H1 (cell line): ENCODE data around the gene RAB39A. TPM values are rescaled to one million over a fixed set of nuclear protein-coding genes. Genes with fewer than 3 reads are reported as not detected.

Experiments used
- CTCF ChIA-PET: fragments of 300-600 bp; sonication (Branson Sonifier 250); formaldehyde crosslinking; loops from one replicate; lab custom pipeline; 2021; ENCODE audit not compliant: partially characterized antibody; lab: Charles Lee
- POLR2A ChIA-PET: fragments of 300-600 bp; sonication (Branson Sonifier 250); formaldehyde crosslinking; loops from one replicate; lab custom pipeline; 2021; ENCODE audit warnings: inconsistent platforms; ENCODE audit not compliant: partially characterized antibody; lab: Charles Lee
- DNase-seq, 2 experiments: peaks; one replicate each; pipeline versions ENCODE4 v3.0.0 to v3.0.0-alpha.2; 2010 to 2022; ENCODE audit warnings: low spot score in 2 of 2, low read depth in 1 of 2, mixed read lengths in 1 of 2
- FAIRE-seq: peaks from 2 replicates; lab custom pipeline; 2011; peaks lifted over from hg19 to GRCh38; lab: Jason Lieb, UNC
- H2AFZ ChIP-seq: 2 replicates; pipeline ENCODE4 v1.8.1; 2012; ENCODE audit warnings: low read length, inconsistent platforms
- H2AK5ac ChIP-seq: 2 replicates; pipeline ENCODE4 v1.6.1; 2013; ENCODE audit warnings: low read depth, low read length
- H2BK120ac ChIP-seq: replicated peaks from 2 replicates; pipeline ENCODE3; 2013; ENCODE audit warnings: low read depth, low read length, inconsistent platforms
- H2BK12ac ChIP-seq: 2 replicates; pipeline ENCODE4 v1.6.1; 2013; ENCODE audit warnings: low read depth, low read length
- H2BK15ac ChIP-seq: 2 replicates; pipeline ENCODE4 v1.6.1; 2013; ENCODE audit warnings: low read length
- H2BK20ac ChIP-seq: 2 replicates; pipeline ENCODE4 v1.6.1; 2013; ENCODE audit warnings: low read length
- H2BK5ac ChIP-seq: 2 replicates; pipeline ENCODE4 v1.6.1; 2013; ENCODE audit warnings: low read depth, low read length
- H3K14ac ChIP-seq: 2 replicates; pipeline ENCODE4 v1.6.1; 2013; ENCODE audit warnings: inconsistent platforms; ENCODE audit not compliant: insufficient read length
- H3K18ac ChIP-seq: 2 replicates; pipeline ENCODE4 v1.6.1; 2013; ENCODE audit warnings: low read length; ENCODE audit errors: extremely low read depth
- H3K23ac ChIP-seq: 2 replicates; pipeline ENCODE4 v1.6.1; 2013; ENCODE audit warnings: inconsistent platforms; ENCODE audit not compliant: insufficient read length
- H3K23me2 ChIP-seq: 2 replicates; pipeline ENCODE4 v1.6.1; 2013; ENCODE audit warnings: low read depth, low read length
- H3K27ac ChIP-seq: 2 replicates; pipeline ENCODE4 v1.6.1; 2011; ENCODE audit warnings: low read depth, low read length, inconsistent platforms
- H3K27me3 ChIP-seq, 4 experiments: replicated peaks in 1 of 4; 1 replicate in 1 of 4; 2 replicates in 3 of 4; pipeline versions ENCODE4 v1.6.1 to v1.8.1; 2011 to 2013; ENCODE audit warnings: low read length in 3 of 4, mild to moderate bottlenecking in 3 of 4, inconsistent platforms in 2 of 4, mixed read lengths in 2 of 4, moderate library complexity in 1 of 4; ENCODE audit not compliant: control insufficient read depth in 3 of 4, insufficient read depth in 3 of 4; ENCODE audit errors: extremely low read depth in 1 of 4
- H3K36me3 ChIP-seq, 4 experiments: 2 replicates each; pipeline versions ENCODE4 v1.6.1 to v1.8.1; 2011 to 2013; ENCODE audit warnings: mild to moderate bottlenecking in 4 of 4, low read length in 3 of 4, moderate library complexity in 2 of 4, control low read depth in 1 of 4, inconsistent platforms in 1 of 4; ENCODE audit not compliant: insufficient read depth in 4 of 4, control insufficient read depth in 2 of 4
- H3K4ac ChIP-seq: replicated peaks from 2 replicates; pipeline ENCODE3; 2013; ENCODE audit warnings: low read length, low read depth, mixed read lengths, inconsistent platforms; ENCODE audit not compliant: insufficient read length
- H3K4me1 ChIP-seq, 4 experiments: replicated peaks in 1 of 4; 1 replicate in 1 of 4; 2 replicates in 3 of 4; pipeline versions ENCODE4 v1.6.1 to v1.8.1; 2011 to 2013; ENCODE audit warnings: low read length in 3 of 4, inconsistent platforms in 2 of 4, mixed read lengths in 1 of 4; ENCODE audit not compliant: insufficient read depth in 4 of 4, control insufficient read depth in 3 of 4
- H3K4me2 ChIP-seq, 2 experiments: 2 replicates each; pipeline versions ENCODE4 v1.6.1 to v1.8.1; 2011 to 2013; ENCODE audit warnings: low read depth in 2 of 2, low read length in 2 of 2, control low read depth in 1 of 2, inconsistent platforms in 1 of 2, mild to moderate bottlenecking in 1 of 2; ENCODE audit not compliant: insufficient read depth in 1 of 2
- H3K4me3 ChIP-seq, 4 experiments: fragments of 200-600, 300-600 bp in 1 of 4; sonication (generic), shearing (Covaris generic), sonication (Bioruptor Twin) in 1 of 4; 2 replicates each; pipeline versions ENCODE4 v1.5.1 to v1.8.1; 2011 to 2016; ENCODE audit warnings: low read length in 4 of 4, low read depth in 3 of 4, control low read depth in 2 of 4, inconsistent platforms in 2 of 4, mild to moderate bottlenecking in 2 of 4, mixed read lengths in 1 of 4, moderate library complexity in 1 of 4; ENCODE audit not compliant: insufficient read depth in 2 of 4; ENCODE audit errors: extremely low read depth in 1 of 4
- H3K56ac ChIP-seq: replicated peaks from 2 replicates; pipeline ENCODE3; 2013; ENCODE audit warnings: low read depth, mild to moderate bottlenecking, mixed read lengths, low read length, inconsistent platforms; ENCODE audit not compliant: insufficient read length
- H3K79me1 ChIP-seq: 2 replicates; pipeline ENCODE4 v1.6.1; 2013; ENCODE audit warnings: low read depth, low read length, control low read depth
- H3K79me2 ChIP-seq, 2 experiments: 2 replicates each; pipeline versions ENCODE4 v1.6.1 to v1.8.1; 2012 to 2013; ENCODE audit warnings: low read length in 2 of 2, mild to moderate bottlenecking in 2 of 2, inconsistent platforms in 1 of 2; ENCODE audit not compliant: insufficient read depth in 2 of 2, control insufficient read depth in 1 of 2
- H3K9ac ChIP-seq, 4 experiments: replicated peaks in 1 of 4; 1 replicate in 1 of 4; 2 replicates in 3 of 4; pipeline versions ENCODE4 v1.6.1 to v1.8.1; 2011 to 2013; ENCODE audit warnings: low read depth in 3 of 4, low read length in 3 of 4, control low read depth in 2 of 4, mild to moderate bottlenecking in 2 of 4, moderate library complexity in 2 of 4, inconsistent platforms in 1 of 4; ENCODE audit errors: extremely low read depth in 1 of 4
- H3K9me3 ChIP-seq, 2 experiments: 2 replicates each; pipeline versions ENCODE4 v1.6.1 to v1.8.1; 2012 to 2013; ENCODE audit warnings: mild to moderate bottlenecking in 2 of 2, moderate library complexity in 2 of 2, control low read depth in 1 of 2, inconsistent platforms in 1 of 2, low read depth in 1 of 2, low read length in 1 of 2, mixed read lengths in 1 of 2; ENCODE audit not compliant: insufficient read depth in 2 of 2
- H4K20me1 ChIP-seq, 2 experiments: replicated peaks in 1 of 2; 2 replicates each; pipeline versions ENCODE3 to v1.8.1; 2011 to 2013; ENCODE audit warnings: inconsistent platforms in 2 of 2, low read length in 2 of 2, mild to moderate bottlenecking in 1 of 2; ENCODE audit not compliant: insufficient read depth in 2 of 2, control insufficient read depth in 1 of 2
- H4K5ac ChIP-seq: 2 replicates; pipeline ENCODE4 v1.6.1; 2013; ENCODE audit warnings: low read length, low read depth, mixed read lengths, inconsistent platforms; ENCODE audit not compliant: insufficient read length
- H4K8ac ChIP-seq: 2 replicates; pipeline ENCODE4 v1.8.0; 2013; ENCODE audit warnings: mild to moderate bottlenecking, moderate library complexity, low read length, inconsistent platforms; ENCODE audit not compliant: insufficient read depth; ENCODE audit errors: extremely low read depth
- H4K91ac ChIP-seq: replicated peaks from 2 replicates; pipeline ENCODE3; 2013; ENCODE audit warnings: low read length, mixed read lengths, inconsistent platforms; ENCODE audit not compliant: insufficient read length
- RAD21 ChIP-seq, 2 experiments: IDR thresholded peaks in 1 of 2; conservative IDR thresholded peaks in 1 of 2; 2 replicates each; pipeline ENCODE4 v1.6.1; 2011; ENCODE audit warnings: low read depth in 2 of 2, low read length in 2 of 2, improper control_type of control experiment in 1 of 2, inconsistent platforms in 1 of 2, mild to moderate bottlenecking in 1 of 2, moderate library complexity in 1 of 2
- RXRA ChIP-seq: IDR thresholded peaks from 2 replicates; pipeline ENCODE4 v1.6.1; 2011; ENCODE audit warnings: low read depth, mild to moderate bottlenecking, low read length, moderate library complexity; ENCODE audit not compliant: insufficient read depth
- polyA plus RNA-seq, 7 experiments: library from polyadenylated mRNA; depleted of rRNA in 3 of 7; stranded (reverse) in 5 of 7; unstranded in 2 of 7; fragments of >200 nt in 5 of 7; fragments of 200-250 nt in 2 of 7; gene quantifications; 1 replicate in 5 of 7; 2 replicates in 1 of 7; 4 replicates in 1 of 7; pipeline versions ENCODE4 v1.2.1 to v1.2.3, GENCODE V29; 2011 to 2013; ENCODE audit warnings: missing spikeins in 2 of 7, mixed read lengths in 2 of 7
- total RNA-seq: library from RNA; stranded (reverse); fragmentation: NEBNext Ultra II Directional; extraction: Animal tissue kit (Norgen Biotek cat#: 25700); gene quantifications from 2 replicates; pipeline ENCODE4 v1.2.1, GENCODE V29; 2021
- TF ChIP-seq, protein P1 (sequence below), 3 experiments: IDR thresholded peaks; 1 replicate in 2 of 3; 2 replicates in 1 of 3; pipeline versions ENCODE4 v1.5.1 to v1.6.1; 2011; ENCODE audit warnings: low read length in 3 of 3, mild to moderate bottlenecking in 3 of 3, inconsistent platforms in 2 of 3, low read depth in 1 of 3, moderate library complexity in 1 of 3; ENCODE audit not compliant: insufficient read depth in 1 of 3; ENCODE audit errors: control extremely low read depth in 1 of 3

Gene RAB39A
- total and polyA plus RNA-seq, 2 of the 8 experiments (the other 6 are each of a cell fraction or from before 2014, with no cell fraction given) = 7.1 to 19.1 TPM

DNA sequence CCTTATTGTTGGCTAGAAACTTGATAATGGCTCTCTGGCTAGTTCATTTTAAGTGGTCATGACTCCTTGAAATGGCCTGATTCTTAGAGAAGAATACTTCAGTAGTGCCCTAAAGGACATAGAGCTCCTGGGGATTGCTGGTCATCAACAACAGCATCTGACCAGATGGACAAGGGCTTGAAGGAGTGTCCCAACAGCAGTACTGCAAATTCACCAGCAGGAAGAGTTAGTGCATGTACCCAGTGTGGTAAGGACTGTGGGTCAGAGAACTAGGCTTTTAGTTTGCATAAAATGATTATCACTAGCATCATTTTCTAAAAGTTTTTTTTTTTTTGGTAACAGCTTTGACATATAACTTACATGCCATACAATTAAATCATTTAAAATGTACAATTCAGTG is 41.0 kb downstream of the RAB39A start:
- no peak overlapping the region for H2AK5ac ChIP-seq
- H3K4me2 ChIP-seq = no peak overlapping the region
- no peak for DNase-seq
- no peaks in the 10 kb centered on the region for H3K79me1 ChIP-seq
- H3K27me3 ChIP-seq = no peaks in the 10 kb centered on the region
- no peak overlapping the region for H3K9ac ChIP-seq
- CTCF ChIA-PET = interaction anchor here (0.5 to 2.2 kb wide), 18 partner anchors 9 to 246 kb away, joined by 3 to 18 read pairs (median 4); partner anchors contain the start of gene CUL5
- no peaks in the 10 kb centered on the region for H3K36me3 ChIP-seq
- TF ChIP-seq, protein P1, sequence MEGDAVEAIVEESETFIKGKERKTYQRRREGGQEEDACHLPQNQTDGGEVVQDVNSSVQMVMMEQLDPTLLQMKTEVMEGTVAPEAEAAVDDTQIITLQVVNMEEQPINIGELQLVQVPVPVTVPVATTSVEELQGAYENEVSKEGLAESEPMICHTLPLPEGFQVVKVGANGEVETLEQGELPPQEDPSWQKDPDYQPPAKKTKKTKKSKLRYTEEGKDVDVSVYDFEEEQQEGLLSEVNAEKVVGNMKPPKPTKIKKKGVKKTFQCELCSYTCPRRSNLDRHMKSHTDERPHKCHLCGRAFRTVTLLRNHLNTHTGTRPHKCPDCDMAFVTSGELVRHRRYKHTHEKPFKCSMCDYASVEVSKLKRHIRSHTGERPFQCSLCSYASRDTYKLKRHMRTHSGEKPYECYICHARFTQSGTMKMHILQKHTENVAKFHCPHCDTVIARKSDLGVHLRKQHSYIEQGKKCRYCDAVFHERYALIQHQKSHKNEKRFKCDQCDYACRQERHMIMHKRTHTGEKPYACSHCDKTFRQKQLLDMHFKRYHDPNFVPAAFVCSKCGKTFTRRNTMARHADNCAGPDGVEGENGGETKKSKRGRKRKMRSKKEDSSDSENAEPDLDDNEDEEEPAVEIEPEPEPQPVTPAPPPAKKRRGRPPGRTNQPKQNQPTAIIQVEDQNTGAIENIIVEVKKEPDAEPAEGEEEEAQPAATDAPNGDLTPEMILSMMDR (IDR thresholded peaks at IDR 0.05; ENCODE audit: control extremely low read depth in 1 of 3, insufficient read depth in 1 of 3, low read depth in 1 of 3, low read length in 3 of 3) = peak in 2 of 3 experiments; percentile 29 to 58; a peak in 1 of 4 replicates
- TF ChIP-seq RAD21 (IDR thresholded peaks at IDR 0.05 in 1 of 2, conservative IDR thresholded peaks at IDR 0.05 in 1 of 2; ENCODE audit: low read depth in 2 of 2, low read length in 2 of 2) = peak in 1 of 2 experiments; percentile 14; a peak in 2 of 4 replicates
- TF ChIP-seq RXRA = no peak
- TF ChIP-seq, all 59 proteins: peak for 2
- Histone ChIP-seq H3K56ac (no peak overlapping the region), H2BK12ac (no peak overlapping the region), H4K91ac (no peak overlapping the region), H3K4me1 (peaks cover 0 to 4% (median 0%) of the 10 kb centered on the region in 4 experiments; a peak in 1 of 7 replicates), H2BK5ac (no peak overlapping the region), H3K4ac (no peak overlapping the region), H2BK15ac (no peak overlapping the region), H3K9me3 (no peaks in the 10 kb centered on the region), H3K18ac (no peak overlapping the region), H4K5ac (no peak overlapping the region), H2AFZ (no peak overlapping the region), H3K79me2 (no peaks in the 10 kb centered on the region), H3K23ac (no peak overlapping the region), H3K27ac (no peak overlapping the region), H4K20me1 (no peaks in the 10 kb centered on the region), H2BK120ac (no peak overlapping the region), H4K8ac (no peak overlapping the region), H3K4me3 (no peak overlapping the region), H2BK20ac (no peak overlapping the region), H3K14ac (no peak overlapping the region), H3K23me2 (no peaks in the 10 kb centered on the region)
- POLR2A ChIA-PET = interaction anchor here (0.7 to 1.8 kb wide), 4 partner anchors 10 to 42 kb away, joined by 3 to 9 read pairs (median 4); partner anchors contain the start of gene CUL5
- peak; percentile 62 for FAIRE-seq
